Upper lobe of right lung (tissue), 1 donor: ENCODE data around the gene DAPK2. TPM values are rescaled to one million over a fixed set of nuclear protein-coding genes. Genes with fewer than 3 reads are reported as not detected.

Experiments
- ATAC-seq: fragments of 200-7000 bp; cut with Tn5 transposase; one replicate; pipeline ENCODE4 v1.9.1; 2020; ENCODE audit warnings: mild to moderate bottlenecking, moderate library complexity
- DNase-seq: peaks from one replicate; pipeline ENCODE4 v3.0.0-alpha.2; 2020
- H3K27ac ChIP-seq: fragments of 200-600 bp; one replicate; pipeline ENCODE4 v1.8.0; 2022
- H3K27me3 ChIP-seq: fragments of 200-600 bp; one replicate; pipeline ENCODE4 v1.8.0; 2022; ENCODE audit warnings: mild to moderate bottlenecking
- H3K36me3 ChIP-seq: fragments of 200-600 bp; one replicate; pipeline ENCODE4 v1.8.0; 2022
- H3K4me1 ChIP-seq: fragments of 200-600 bp; one replicate; pipeline ENCODE4 v1.8.0; 2022
- H3K4me3 ChIP-seq: fragments of 200-600 bp; one replicate; pipeline ENCODE4 v1.8.0; 2022; ENCODE audit warnings: mild to moderate bottlenecking
- H3K9me3 ChIP-seq: fragments of 200-600 bp; one replicate; pipeline ENCODE4 v1.8.0; 2022
- intact Hi-C: fragments of 100-400 bp; cut with DNase I; formaldehyde crosslinking; loops from one replicate; pipeline ENCODE4 v1.11.0; 2022
- total RNA-seq: library from RNA; stranded (reverse); fragmentation: NEBNext Ultra II Directional; extraction: Animal tissue kit (Norgen Biotek cat#: 25700); gene quantifications from one replicate; pipeline ENCODE4 v1.2.1, GENCODE V29; 2021
- TF ChIP-seq, protein P1 (sequence below): fragments of 200-600 bp; IDR thresholded peaks from one replicate; pipeline ENCODE4 v1.8.0; 2022; ENCODE audit warnings: antibody characterized with exemption
- donor health status: DM: no; HTN: yes; CAD: no; lungs with severe emphysema.

The DAPK2 gene
- total RNA-seq, 1 donor from 2014 or later = 73.3 TPM

GRCh38 chr15:64004056-64004455, 42.2 kb downstream of the DAPK2 start:
- Histone ChIP-seq H3K27ac (no peak overlapping the region), H3K27me3 (no peaks in the 10 kb centered on the region), H3K4me1 (peaks cover 12% of the 10 kb centered on the region), H3K4me3 (no peak overlapping the region), H3K9me3 (no peaks in the 10 kb centered on the region), H3K36me3 (no peaks in the 10 kb centered on the region)
- ATAC-seq = no peak
- TF ChIP-seq, protein P1, sequence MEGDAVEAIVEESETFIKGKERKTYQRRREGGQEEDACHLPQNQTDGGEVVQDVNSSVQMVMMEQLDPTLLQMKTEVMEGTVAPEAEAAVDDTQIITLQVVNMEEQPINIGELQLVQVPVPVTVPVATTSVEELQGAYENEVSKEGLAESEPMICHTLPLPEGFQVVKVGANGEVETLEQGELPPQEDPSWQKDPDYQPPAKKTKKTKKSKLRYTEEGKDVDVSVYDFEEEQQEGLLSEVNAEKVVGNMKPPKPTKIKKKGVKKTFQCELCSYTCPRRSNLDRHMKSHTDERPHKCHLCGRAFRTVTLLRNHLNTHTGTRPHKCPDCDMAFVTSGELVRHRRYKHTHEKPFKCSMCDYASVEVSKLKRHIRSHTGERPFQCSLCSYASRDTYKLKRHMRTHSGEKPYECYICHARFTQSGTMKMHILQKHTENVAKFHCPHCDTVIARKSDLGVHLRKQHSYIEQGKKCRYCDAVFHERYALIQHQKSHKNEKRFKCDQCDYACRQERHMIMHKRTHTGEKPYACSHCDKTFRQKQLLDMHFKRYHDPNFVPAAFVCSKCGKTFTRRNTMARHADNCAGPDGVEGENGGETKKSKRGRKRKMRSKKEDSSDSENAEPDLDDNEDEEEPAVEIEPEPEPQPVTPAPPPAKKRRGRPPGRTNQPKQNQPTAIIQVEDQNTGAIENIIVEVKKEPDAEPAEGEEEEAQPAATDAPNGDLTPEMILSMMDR = no peak
- intact Hi-C loops = no loop called here
- DNase-seq = no peak

DNA sequence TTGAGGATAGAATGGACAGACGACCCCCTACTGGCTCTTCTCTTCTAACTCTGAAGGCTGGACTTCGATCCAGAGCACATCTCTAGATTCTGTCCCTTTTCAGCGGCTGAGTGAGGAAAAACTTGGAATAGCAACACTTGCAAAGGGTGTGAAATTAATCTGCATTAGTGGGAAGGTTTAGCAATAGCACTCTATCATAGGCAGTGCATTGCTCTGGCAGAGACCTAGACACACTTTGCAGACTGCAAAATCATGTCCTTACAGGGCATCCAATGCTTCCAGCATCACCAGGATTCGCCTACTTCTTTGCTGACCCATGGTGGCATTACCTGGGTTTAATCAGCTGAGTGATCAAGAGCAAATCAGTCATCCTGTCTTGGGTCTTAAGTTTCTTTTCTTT, 43.1 kb downstream of the DAPK2 start:
- peaks cover 16% of the 10 kb centered on the region for H3K4me1 ChIP-seq
- H3K4me3 ChIP-seq = no peak overlapping the region
- TF ChIP-seq, protein P1 = no peak
- no peak for DNase-seq
- H3K9me3 ChIP-seq = no peaks in the 10 kb centered on the region
- no peak for ATAC-seq
- H3K36me3 ChIP-seq = no peaks in the 10 kb centered on the region
- H3K27ac ChIP-seq = no peak overlapping the region
- H3K27me3 ChIP-seq = no peaks in the 10 kb centered on the region
- intact Hi-C loops = no loop called here

GRCh38 chr15:64001148-64001547, 45.1 kb downstream of the DAPK2 start:
- H3K9me3 ChIP-seq = no peaks in the 10 kb centered on the region
- H3K4me1 ChIP-seq = peaks cover 19% of the 10 kb centered on the region
- DNase-seq = no peak
- intact Hi-C loops = no loop called here
- H3K27ac ChIP-seq = no peak overlapping the region
- peak; percentile 53 for ATAC-seq
- H3K36me3 ChIP-seq = no peaks in the 10 kb centered on the region
- H3K27me3 ChIP-seq = no peaks in the 10 kb centered on the region
- TF ChIP-seq, protein P1 = no peak
- H3K4me3 ChIP-seq = no peak overlapping the region

DNA sequence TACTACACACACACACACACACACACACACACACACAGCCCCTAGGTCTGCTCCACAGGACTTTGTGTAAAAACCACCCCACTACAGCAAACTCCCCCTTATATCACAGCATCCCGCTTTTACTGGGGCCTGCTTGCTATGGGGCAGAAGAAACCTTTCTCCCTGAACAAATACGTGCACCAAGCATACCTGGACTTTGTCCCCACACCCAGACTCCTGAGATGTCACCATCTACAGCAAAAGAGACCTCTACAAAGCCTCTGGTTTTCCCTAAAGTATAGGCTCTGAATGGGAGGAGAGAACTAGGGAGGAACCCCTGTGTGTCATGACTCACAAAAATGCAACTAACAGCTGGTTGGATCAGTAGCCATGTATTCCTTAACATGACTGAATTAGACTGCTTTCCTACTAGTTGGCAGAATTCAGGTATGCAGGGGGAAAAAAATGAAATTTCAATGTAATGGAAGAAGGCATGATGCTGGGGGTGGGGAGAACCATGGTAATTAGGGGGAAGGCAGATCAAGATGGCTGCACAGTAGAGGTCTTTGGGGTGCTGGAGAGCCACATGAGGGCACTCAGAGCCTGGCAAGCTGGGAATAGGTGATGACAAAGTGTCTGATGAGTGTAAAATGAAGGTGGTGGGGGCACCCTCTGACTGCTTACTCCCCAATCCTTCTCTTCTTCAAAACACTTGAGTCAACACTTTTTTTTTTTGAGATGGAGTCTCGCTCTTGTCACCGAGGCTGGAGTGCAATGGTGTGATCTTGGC, 45.9 kb downstream of the DAPK2 start:
- ATAC-seq = no peak
- intact Hi-C loops = no loop called here

DNA sequence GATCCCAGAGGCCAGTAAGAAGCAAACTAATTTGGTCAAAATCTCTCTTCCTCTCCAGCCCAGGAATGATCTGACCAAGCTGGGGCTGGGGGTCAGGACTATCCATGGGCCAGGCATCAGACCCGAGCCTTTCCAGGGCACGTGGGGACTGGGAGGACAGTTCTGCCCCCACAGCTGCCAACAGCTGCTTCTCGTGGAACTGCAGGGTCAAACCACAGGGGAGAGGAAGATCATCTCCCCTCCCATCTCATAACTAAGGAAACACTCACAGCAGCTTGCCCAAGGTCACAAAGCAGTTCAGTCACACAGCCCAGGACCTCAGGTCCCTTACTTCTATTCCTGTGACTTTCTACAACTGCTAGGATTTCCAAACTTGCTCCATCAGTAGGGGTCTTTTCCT, 47.1 kb downstream of the DAPK2 start:
- TF ChIP-seq, protein P1 = no peak
- DNase-seq (no peak), ATAC-seq (peak; percentile 53)
- no peak overlapping the region for H3K4me3 ChIP-seq
- no peak overlapping the region for H3K27ac ChIP-seq
- intact Hi-C loops = no loop called here
- no peaks in the 10 kb centered on the region for H3K27me3 ChIP-seq
- no peaks in the 10 kb centered on the region for H3K9me3 ChIP-seq
- H3K4me1 ChIP-seq = peaks cover 19% of the 10 kb centered on the region
- no peaks in the 10 kb centered on the region for H3K36me3 ChIP-seq

More for the DNA sequence above, 45.9 kb downstream of the DAPK2 start:
- no peak overlapping the region for H3K4me3 ChIP-seq
- H3K9me3 ChIP-seq = no peaks in the 10 kb centered on the region
- peaks cover 19% of the 10 kb centered on the region for H3K4me1 ChIP-seq
- no peaks in the 10 kb centered on the region for H3K36me3 ChIP-seq
- no peaks in the 10 kb centered on the region for H3K27me3 ChIP-seq
- no peak for DNase-seq
- TF ChIP-seq, protein P1 = no peak
- H3K27ac ChIP-seq = no peak overlapping the region
